Esophagus squamous epithelium (tissue), 4 donors: ENCODE results near the gene PSG6.
"Not testable (repeated sequence)": the region's sequence is repeated elsewhere in the genome, so short reads cannot be mapped to it uniquely, and the experiment has no call there.

Source experiments
- POLR2A ChIP-seq, 4 donors: fragments of 450-650 bp; IDR thresholded peaks; one replicate each; pipeline ENCODE4 v1.6.1; 2017; ENCODE audit warnings: antibody characterized with exemption in 4 of 4, mild to moderate bottlenecking in 4 of 4, moderate library complexity in 3 of 4
- TF ChIP-seq, protein P1 (sequence below), 6 experiments: fragments of 450-650 bp in 4 of 6; fragments of 200-600 bp in 2 of 6; sonication (generic) in 2 of 6; IDR thresholded peaks; one replicate each; pipeline ENCODE4 v1.5.1; 2016 to 2019; ENCODE audit warnings: antibody characterized with exemption in 6 of 6, mild to moderate bottlenecking in 4 of 6, moderate library complexity in 4 of 6

GRCh38 chr19:42899674-42900073, 18.0 kb downstream of the PSG6 start:
- TF ChIP-seq POLR2A (IDR thresholded peaks at IDR 0.05), result not testable (repeated sequence)
- TF ChIP-seq, protein P1, sequence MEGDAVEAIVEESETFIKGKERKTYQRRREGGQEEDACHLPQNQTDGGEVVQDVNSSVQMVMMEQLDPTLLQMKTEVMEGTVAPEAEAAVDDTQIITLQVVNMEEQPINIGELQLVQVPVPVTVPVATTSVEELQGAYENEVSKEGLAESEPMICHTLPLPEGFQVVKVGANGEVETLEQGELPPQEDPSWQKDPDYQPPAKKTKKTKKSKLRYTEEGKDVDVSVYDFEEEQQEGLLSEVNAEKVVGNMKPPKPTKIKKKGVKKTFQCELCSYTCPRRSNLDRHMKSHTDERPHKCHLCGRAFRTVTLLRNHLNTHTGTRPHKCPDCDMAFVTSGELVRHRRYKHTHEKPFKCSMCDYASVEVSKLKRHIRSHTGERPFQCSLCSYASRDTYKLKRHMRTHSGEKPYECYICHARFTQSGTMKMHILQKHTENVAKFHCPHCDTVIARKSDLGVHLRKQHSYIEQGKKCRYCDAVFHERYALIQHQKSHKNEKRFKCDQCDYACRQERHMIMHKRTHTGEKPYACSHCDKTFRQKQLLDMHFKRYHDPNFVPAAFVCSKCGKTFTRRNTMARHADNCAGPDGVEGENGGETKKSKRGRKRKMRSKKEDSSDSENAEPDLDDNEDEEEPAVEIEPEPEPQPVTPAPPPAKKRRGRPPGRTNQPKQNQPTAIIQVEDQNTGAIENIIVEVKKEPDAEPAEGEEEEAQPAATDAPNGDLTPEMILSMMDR (IDR thresholded peaks at IDR 0.05), result not testable (repeated sequence)
